Neural progenitor cell (in vitro differentiated cells): ENCODE measurements around the gene CERS4. TPM values are rescaled to one million over a fixed set of nuclear protein-coding genes. Genes with fewer than 3 reads are reported as not detected.
A peak's percentile ranks its signal among the peaks of the same experiment; 100 is the strongest.

Source experiments
- DNase-seq: peaks from one replicate; pipeline ENCODE4 v3.0.0-alpha.2; 2016; ENCODE audit warnings: low spot score
- H2AFZ ChIP-seq: fragments of 200-600 bp; sonication (generic); replicated peaks from 2 replicates; pipeline ENCODE4 v1.6.1; 2016; ENCODE audit warnings: antibody characterized with exemption
- H3F3A ChIP-seq: fragments of 200-600 bp; sonication (generic); 2 replicates; pipeline ENCODE4 v1.6.1; 2016; ENCODE audit warnings: antibody characterized with exemption, low read depth
- H3K27ac ChIP-seq: fragments of 200-600 bp; sonication (generic); 2 replicates; pipeline ENCODE4 v1.5.1; 2016; ENCODE audit warnings: mild to moderate bottlenecking
- H3K27me3 ChIP-seq: fragments of 200-600 bp; sonication (generic); 2 replicates; pipeline ENCODE4 v1.6.1; 2016; ENCODE audit warnings: mild to moderate bottlenecking, moderate library complexity
- H3K36me3 ChIP-seq: fragments of 200-600 bp; sonication (generic); 2 replicates; pipeline ENCODE4 v1.5.1; 2016
- H3K4me1 ChIP-seq: fragments of 200-600 bp; sonication (generic); 2 replicates; pipeline ENCODE4 v1.6.1; 2016; ENCODE audit warnings: mixed run types
- H3K4me2 ChIP-seq: fragments of 200-600 bp; sonication (generic); 2 replicates; pipeline ENCODE4 v1.6.1; 2016
- H3K4me3 ChIP-seq: fragments of 200-600 bp; sonication (generic); 2 replicates; pipeline ENCODE4 v1.5.1; 2016
- H3K79me2 ChIP-seq: fragments of 200-600 bp; sonication (generic); 2 replicates; pipeline ENCODE4 v1.6.1; 2016; ENCODE audit warnings: low read depth
- H3K9ac ChIP-seq: fragments of 200-600 bp; sonication (generic); 2 replicates; pipeline ENCODE4 v1.6.1; 2016
- H3K9me3 ChIP-seq: fragments of 200-600 bp; sonication (generic); 2 replicates; pipeline ENCODE4 v1.5.1; 2016; ENCODE audit warnings: low read depth
- H4K20me1 ChIP-seq: fragments of 200-600 bp; sonication (generic); 2 replicates; pipeline ENCODE4 v1.6.1; 2016; ENCODE audit warnings: low read depth
- H3K27ac Mint-ChIP-seq: 3 replicates; pipeline ENCODE4 v1.8.0; 2021; ENCODE audit warnings: mixed read lengths
- H3K27me3 Mint-ChIP-seq: 2 replicates; pipeline ENCODE4 v1.8.0; 2022; ENCODE audit warnings: low read depth, mild to moderate bottlenecking, inconsistent platforms, moderate library complexity, mixed read lengths; ENCODE audit not compliant: insufficient read depth
- H3K36me3 Mint-ChIP-seq: 3 replicates; pipeline ENCODE4 v1.8.0; 2021; ENCODE audit warnings: mixed read lengths
- H3K4me1 Mint-ChIP-seq: 3 replicates; pipeline ENCODE4 v1.8.0; 2021; ENCODE audit warnings: mixed read lengths
- H3K4me3 Mint-ChIP-seq: 3 replicates; pipeline ENCODE4 v1.8.0; 2021; ENCODE audit warnings: mild to moderate bottlenecking, moderate library complexity, mixed read lengths
- H3K9me3 Mint-ChIP-seq: 3 replicates; pipeline ENCODE4 v1.8.0; 2020; ENCODE audit warnings: mixed read lengths
- EZH2 ChIP-seq: fragments of 200-600 bp; sonication (generic); IDR thresholded peaks from 2 replicates; pipeline ENCODE4 v1.6.1; 2017; ENCODE audit warnings: antibody characterized with exemption, mild to moderate bottlenecking, moderate library complexity
- EZH2phosphoT487 ChIP-seq: fragments of 200-600 bp; sonication (generic); IDR thresholded peaks from 2 replicates; pipeline ENCODE4 v1.6.1; 2017; ENCODE audit warnings: antibody characterized with exemption
- total RNA-seq: library from RNA; depleted of rRNA; stranded (reverse); fragments of >200 nt; gene quantifications from 2 replicates; pipeline ENCODE4 v1.2.3, GENCODE V29; 2015; ENCODE audit warnings: low replicate concordance
- TF ChIP-seq, protein P1 (sequence below): fragments of 200-600 bp; sonication (generic); IDR thresholded peaks from 2 replicates; pipeline ENCODE4 v1.5.1; 2017; ENCODE audit warnings: antibody characterized with exemption, mild to moderate bottlenecking

Gene CERS4
- total RNA-seq, 1 donor from 2014 or later = 34.1 TPM

DNA sequence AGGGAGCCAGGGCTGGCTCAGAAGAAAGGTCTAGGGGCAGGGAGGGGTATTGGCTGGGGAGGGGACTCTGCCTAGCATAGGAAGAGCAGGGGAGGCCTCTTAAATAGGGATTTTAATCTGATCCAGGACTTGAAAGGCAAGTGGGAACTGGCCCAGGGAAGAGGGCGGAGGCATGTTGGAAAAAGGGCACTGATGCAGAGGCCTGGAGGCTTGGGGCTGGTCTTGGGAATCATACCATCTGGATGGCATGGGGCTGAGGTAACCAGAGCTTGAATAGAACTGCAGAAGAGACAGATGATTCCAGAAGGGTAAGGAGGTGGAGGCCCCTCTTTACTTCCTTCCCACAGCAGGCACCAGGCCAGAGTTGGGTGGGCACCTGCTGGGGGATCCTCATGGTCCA, 29.1 kb downstream of the CERS4 start:
- peaks cover 41% of the 10 kb centered on the region for H3F3A ChIP-seq
- no peak overlapping the region for H3K4me3 ChIP-seq
- H3K27ac ChIP-seq = peak overlapping the region; percentile 87
- peak overlapping the region; percentile 94 for H3K27ac Mint-ChIP-seq
- no peak overlapping the region for H2AFZ ChIP-seq
- H3K4me2 ChIP-seq = peak overlapping the region; percentile 65
- peaks cover 25% of the 10 kb centered on the region for H3K79me2 ChIP-seq
- H3K36me3 Mint-ChIP-seq = peaks cover 14% of the 10 kb centered on the region
- H4K20me1 ChIP-seq = peaks cover 20% of the 10 kb centered on the region
- H3K27me3 Mint-ChIP-seq = peaks cover 22% of the 10 kb centered on the region
- H3K36me3 ChIP-seq = no peaks in the 10 kb centered on the region
- H3K4me1 ChIP-seq = peaks cover 25% of the 10 kb centered on the region
- peak overlapping the region; percentile 50 for H3K4me3 Mint-ChIP-seq
- TF ChIP-seq, protein P1, sequence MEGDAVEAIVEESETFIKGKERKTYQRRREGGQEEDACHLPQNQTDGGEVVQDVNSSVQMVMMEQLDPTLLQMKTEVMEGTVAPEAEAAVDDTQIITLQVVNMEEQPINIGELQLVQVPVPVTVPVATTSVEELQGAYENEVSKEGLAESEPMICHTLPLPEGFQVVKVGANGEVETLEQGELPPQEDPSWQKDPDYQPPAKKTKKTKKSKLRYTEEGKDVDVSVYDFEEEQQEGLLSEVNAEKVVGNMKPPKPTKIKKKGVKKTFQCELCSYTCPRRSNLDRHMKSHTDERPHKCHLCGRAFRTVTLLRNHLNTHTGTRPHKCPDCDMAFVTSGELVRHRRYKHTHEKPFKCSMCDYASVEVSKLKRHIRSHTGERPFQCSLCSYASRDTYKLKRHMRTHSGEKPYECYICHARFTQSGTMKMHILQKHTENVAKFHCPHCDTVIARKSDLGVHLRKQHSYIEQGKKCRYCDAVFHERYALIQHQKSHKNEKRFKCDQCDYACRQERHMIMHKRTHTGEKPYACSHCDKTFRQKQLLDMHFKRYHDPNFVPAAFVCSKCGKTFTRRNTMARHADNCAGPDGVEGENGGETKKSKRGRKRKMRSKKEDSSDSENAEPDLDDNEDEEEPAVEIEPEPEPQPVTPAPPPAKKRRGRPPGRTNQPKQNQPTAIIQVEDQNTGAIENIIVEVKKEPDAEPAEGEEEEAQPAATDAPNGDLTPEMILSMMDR = no peak
- no peak for TF ChIP-seq EZH2phosphoT487
- TF ChIP-seq EZH2 = no peak
- peak; percentile 26 for DNase-seq
- no peaks in the 10 kb centered on the region for H3K27me3 ChIP-seq
- H3K9ac ChIP-seq = no peak overlapping the region
- H3K9me3 ChIP-seq = no peaks in the 10 kb centered on the region
- peaks cover 9% of the 10 kb centered on the region for H3K9me3 Mint-ChIP-seq
- peaks cover 37% of the 10 kb centered on the region for H3K4me1 Mint-ChIP-seq

DNA sequence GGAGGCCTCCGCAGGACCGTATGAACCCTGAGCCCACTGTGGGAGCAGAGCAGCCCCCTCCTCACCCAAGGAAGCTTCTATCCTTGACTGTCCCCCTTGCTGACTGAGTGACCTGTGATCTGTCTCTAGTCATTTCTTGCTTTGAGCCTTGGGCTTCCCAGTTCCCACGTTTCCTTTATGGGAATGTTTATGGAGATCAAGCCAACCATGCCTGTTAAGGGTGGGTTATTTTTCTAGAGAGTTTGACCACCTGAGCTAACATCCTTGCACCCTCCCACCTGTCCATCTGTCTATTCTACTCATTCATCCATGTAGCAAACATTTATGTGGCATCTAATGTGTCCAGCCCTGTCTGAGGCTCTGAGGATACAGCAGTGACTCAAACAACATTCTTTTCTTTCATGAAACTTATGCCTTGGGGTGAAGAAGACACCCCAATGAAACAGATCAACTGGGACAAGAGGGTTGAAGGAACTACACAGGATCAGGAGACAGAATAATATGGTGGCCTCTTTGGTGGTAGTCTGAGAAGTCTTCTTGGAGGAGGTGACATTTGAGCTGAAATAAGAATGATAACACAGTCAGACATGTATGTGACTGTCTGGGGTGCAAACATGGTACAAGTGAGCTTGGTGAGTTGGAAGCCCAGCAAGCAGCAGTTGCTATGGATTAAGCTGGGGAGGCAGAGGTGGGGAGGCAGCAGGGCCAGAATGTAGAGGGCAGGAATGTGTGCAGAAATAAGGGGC, 30.5 kb downstream of the CERS4 start:
- peak overlapping the region; percentile 72 for H3K4me3 Mint-ChIP-seq
- H3K4me1 ChIP-seq = peaks cover 25% of the 10 kb centered on the region
- H2AFZ ChIP-seq = no peak overlapping the region
- no peaks in the 10 kb centered on the region for H3K36me3 ChIP-seq
- TF ChIP-seq EZH2phosphoT487 (no peak), EZH2 (no peak)
- TF ChIP-seq, protein P1 = no peak
- H3K9me3 Mint-ChIP-seq = peaks cover 15% of the 10 kb centered on the region
- H3K27ac Mint-ChIP-seq = peak overlapping the region; percentile 70
- peak overlapping the region; percentile 35 for H3K4me3 ChIP-seq
- H3K9ac ChIP-seq = no peak overlapping the region
- no peaks in the 10 kb centered on the region for H3K9me3 ChIP-seq
- peaks cover 41% of the 10 kb centered on the region for H3F3A ChIP-seq
- peaks cover 17% of the 10 kb centered on the region for H3K36me3 Mint-ChIP-seq
- H3K27ac ChIP-seq = peak overlapping the region; percentile 93
- H3K4me2 ChIP-seq = peak overlapping the region; percentile 77
- H4K20me1 ChIP-seq = peaks cover 20% of the 10 kb centered on the region
- peaks cover 25% of the 10 kb centered on the region for H3K79me2 ChIP-seq
- no peak for DNase-seq
- H3K4me1 Mint-ChIP-seq = peaks cover 40% of the 10 kb centered on the region
- H3K27me3 Mint-ChIP-seq = peaks cover 25% of the 10 kb centered on the region
- no peaks in the 10 kb centered on the region for H3K27me3 ChIP-seq

DNA sequence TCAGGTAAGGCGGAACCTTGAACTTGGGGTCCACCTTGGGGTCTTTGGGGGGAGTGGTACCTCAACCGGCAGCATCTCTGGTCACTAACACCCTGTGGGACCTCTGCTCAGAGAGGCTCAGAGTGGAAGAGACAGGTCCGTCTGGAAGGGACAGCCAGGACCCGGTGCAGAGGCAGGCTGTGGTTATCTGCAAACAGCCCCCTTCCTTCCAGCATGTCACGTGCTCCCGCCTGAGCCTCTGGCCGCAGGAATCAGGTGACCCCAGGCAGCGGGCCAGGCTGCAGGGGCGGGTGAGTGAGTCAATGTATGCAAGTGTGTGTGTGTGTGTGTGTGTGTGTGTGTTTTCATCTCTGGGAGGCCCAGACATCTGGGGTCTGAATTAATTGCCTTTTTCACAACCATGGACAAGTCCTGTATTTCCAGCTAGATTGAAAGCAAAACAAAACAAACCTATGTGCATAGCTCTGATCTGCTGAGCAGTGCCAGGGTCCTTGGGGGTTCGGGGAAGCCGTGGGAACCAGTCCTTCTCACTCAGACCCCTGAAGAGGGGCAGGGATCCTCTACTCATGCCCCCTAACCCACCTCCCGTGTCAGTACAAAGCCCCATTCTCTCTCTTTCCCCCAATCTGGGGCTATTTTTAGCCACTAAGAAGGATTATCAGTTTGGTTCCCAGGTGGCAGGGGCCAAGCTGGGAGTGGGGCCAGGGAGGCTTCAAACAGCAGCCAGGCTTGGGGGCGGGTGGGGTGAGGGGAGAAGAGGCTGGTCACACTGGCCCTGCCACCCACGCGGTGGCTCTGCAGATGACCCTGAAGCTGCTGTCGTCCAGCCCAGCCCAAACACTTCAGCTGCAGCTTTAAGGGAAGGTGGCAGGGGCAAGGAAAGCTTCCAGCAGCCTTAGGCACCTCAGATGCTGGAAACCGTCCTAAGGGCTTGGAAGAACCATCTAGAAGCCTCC, 31.4 kb downstream of the CERS4 start:
- H3K27me3 Mint-ChIP-seq = peaks cover 25% of the 10 kb centered on the region
- Histone ChIP-seq H3K4me1 (peaks cover 25% of the 10 kb centered on the region), H3K4me2 (peak overlapping the region; percentile 77), H3F3A (peaks cover 41% of the 10 kb centered on the region), H3K9ac (no peak overlapping the region), H3K27ac (peak overlapping the region; percentile 93), H3K36me3 (no peaks in the 10 kb centered on the region), H3K9me3 (no peaks in the 10 kb centered on the region), H3K27me3 (no peaks in the 10 kb centered on the region), H3K79me2 (peaks cover 21% of the 10 kb centered on the region), H3K4me3 (peak overlapping the region; percentile 35), H2AFZ (no peak overlapping the region), H4K20me1 (peaks cover 20% of the 10 kb centered on the region)
- TF ChIP-seq EZH2phosphoT487 (no peak), EZH2 (no peak)
- TF ChIP-seq, protein P1 = no peak
- H3K27ac Mint-ChIP-seq = peak overlapping the region; percentile 78
- H3K36me3 Mint-ChIP-seq = peaks cover 17% of the 10 kb centered on the region
- H3K4me3 Mint-ChIP-seq = peak overlapping the region; percentile 72
- DNase-seq = peak; percentile 90
- H3K4me1 Mint-ChIP-seq = peaks cover 40% of the 10 kb centered on the region
- peaks cover 15% of the 10 kb centered on the region for H3K9me3 Mint-ChIP-seq
